ENCODE measurements around the gene CDKN2B-AS1. TPM values are rescaled to one million over a fixed set of nuclear protein-coding genes. Genes with fewer than 3 reads are reported as not detected.
A peak's percentile ranks its signal among the peaks of the same experiment; 100 is the strongest.

CDKN2B-AS1 gene
- total and polyA plus RNA-seq, 12 donors: 0.13 to 2.5 (median 0.74) TPM; not detected in 1

DNA sequence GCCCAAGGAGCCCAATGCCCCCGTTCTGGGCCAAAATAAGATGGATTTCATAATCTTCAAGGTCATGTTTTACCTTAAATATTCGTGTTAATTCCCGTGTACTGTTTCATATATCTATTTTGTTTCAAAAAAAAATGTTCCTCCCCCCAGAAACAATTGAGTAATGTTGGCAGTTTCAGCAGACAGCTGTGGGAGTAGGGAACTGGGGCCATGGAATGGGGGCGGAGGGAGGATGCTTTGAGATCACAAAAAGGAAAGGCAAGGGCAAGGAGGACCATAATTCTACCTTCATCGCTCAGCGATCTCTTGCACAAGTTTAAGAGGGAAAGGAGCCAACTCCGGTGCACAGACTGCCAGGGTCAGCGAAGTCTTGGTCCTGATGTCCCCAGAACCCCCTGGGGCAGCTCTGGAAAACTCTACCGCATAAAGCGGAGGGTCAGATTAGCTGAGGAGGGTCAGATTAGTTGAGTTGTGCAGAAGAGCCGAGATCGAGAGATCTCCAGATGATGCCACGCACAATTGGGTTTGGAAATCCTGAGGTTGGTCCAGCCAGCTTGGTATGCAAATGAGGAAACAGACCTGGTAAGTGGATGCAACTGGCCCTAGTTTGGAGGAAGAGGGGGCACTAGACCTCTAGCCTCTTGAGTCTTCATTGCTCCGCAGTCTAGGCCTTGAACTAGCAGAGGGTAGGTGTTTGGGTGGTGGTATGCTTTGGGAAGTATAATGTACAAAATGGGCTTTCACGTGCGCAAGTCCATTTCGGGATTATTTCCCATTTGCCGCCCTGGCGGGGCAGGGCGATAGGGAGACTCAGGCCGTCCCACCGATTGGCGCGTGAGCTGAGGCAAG lies 24.4 kb upstream of the CDKN2B-AS1 start:
- Histone ChIP-seq H3K27me3 (peaks cover 99% of the 10 kb centered on the region), H3K4me3 (no peak overlapping the region), H3K27ac (no peak overlapping the region), H3K4me1 (replicated peaks in 1 of 2) (peaks cover 10 to 21% of the 10 kb centered on the region in 2 donors), H3K9me3 (replicated peaks in 1 of 3) (no peaks in the 10 kb centered on the region), H3K36me3 (replicated peaks in 1 of 2) (no peaks in the 10 kb centered on the region)
- DNase-seq: no peak
- intact Hi-C loops (cut with DNase I): no loop called here
- WGBS, 4 donors: 25 to 36% (median 28%) methylated on average over 22 to 24 of the region's 24 CpGs
- TF ChIP-seq POLR2A (IDR thresholded peaks at IDR 0.05): no peak
- TF ChIP-seq, protein P1, sequence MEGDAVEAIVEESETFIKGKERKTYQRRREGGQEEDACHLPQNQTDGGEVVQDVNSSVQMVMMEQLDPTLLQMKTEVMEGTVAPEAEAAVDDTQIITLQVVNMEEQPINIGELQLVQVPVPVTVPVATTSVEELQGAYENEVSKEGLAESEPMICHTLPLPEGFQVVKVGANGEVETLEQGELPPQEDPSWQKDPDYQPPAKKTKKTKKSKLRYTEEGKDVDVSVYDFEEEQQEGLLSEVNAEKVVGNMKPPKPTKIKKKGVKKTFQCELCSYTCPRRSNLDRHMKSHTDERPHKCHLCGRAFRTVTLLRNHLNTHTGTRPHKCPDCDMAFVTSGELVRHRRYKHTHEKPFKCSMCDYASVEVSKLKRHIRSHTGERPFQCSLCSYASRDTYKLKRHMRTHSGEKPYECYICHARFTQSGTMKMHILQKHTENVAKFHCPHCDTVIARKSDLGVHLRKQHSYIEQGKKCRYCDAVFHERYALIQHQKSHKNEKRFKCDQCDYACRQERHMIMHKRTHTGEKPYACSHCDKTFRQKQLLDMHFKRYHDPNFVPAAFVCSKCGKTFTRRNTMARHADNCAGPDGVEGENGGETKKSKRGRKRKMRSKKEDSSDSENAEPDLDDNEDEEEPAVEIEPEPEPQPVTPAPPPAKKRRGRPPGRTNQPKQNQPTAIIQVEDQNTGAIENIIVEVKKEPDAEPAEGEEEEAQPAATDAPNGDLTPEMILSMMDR (IDR thresholded peaks at IDR 0.05): no peak

DNA sequence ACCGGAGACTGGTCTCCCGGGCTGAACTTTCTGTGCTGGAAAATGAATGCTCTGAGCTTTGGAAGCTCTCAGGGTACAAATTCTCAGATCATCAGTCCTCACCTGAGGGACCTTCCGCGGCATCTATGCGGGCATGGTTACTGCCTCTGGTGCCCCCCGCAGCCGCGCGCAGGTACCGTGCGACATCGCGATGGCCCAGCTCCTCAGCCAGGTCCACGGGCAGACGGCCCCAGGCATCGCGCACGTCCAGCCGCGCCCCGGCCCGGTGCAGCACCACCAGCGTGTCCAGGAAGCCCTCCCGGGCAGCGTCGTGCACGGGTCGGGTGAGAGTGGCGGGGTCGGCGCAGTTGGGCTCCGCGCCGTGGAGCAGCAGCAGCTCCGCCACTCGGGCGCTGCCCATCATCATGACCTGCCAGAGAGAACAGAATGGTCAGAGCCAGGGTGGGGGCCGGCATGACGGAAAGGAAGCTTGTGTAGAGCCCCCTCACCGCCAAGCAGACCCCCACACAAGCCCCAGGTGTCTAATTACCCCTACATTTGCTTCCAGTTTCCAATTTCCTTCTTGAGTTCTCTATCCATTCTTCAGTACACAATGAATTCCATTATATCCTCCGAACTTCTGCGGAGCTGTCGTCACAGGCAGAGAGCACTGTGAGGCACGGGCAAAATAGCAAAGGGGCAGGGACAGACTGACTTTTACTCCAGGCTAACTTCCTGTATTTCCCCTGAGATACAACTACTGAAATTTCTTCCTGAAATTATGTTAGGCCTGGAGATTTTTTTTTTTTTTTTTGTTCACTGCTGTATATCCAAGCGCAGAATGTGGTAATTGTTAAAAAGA lies 23.6 kb upstream of the CDKN2B-AS1 start:
- Histone ChIP-seq H3K4me3 (no peak overlapping the region), H3K27me3 (peaks cover 99% of the 10 kb centered on the region), H3K9me3 (replicated peaks in 1 of 3) (no peaks in the 10 kb centered on the region), H3K4me1 (replicated peaks in 1 of 2) (peaks cover 14 to 18% of the 10 kb centered on the region in 2 donors), H3K27ac (no peak overlapping the region), H3K36me3 (replicated peaks in 1 of 2) (no peaks in the 10 kb centered on the region)
- no peak for TF ChIP-seq POLR2A (IDR thresholded peaks at IDR 0.05)
- TF ChIP-seq, protein P1 (IDR thresholded peaks at IDR 0.05): no peak
- 14 to 38% (median 20%) methylated on average over 9 to 45 of the region's 45 CpGs for WGBS, 4 donors
- DNase-seq: no peak
- intact Hi-C loops (cut with DNase I): no loop called here

DNA sequence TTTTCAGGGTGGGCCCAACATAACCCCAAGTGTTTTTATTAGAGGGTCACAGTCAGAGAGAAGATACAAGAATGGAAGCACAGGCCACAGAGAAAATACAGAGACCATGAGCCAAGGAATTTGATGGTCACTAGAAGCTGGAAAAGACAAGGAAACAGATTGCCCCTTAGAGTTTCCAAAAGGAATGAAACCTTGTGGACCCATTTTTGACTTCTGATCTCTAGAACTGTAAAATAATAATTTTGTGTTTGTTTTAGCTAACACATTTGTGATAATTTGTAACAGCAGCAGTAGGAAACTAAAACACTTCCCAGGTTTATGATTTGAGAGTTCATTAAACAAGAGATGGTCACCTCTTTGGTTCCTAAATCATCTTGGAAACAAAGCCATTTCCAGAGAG lies 22.2 kb upstream of the CDKN2B-AS1 start:
- DNase-seq: no peak
- peaks cover 99% of the 10 kb centered on the region for H3K27me3 ChIP-seq
- no peaks in the 10 kb centered on the region for H3K36me3 ChIP-seq (replicated peaks in 1 of 2)
- no peak overlapping the region for H3K27ac ChIP-seq
- no peak overlapping the region for H3K4me3 ChIP-seq
- intact Hi-C loops (cut with DNase I): no loop called here
- TF ChIP-seq, protein P1 (IDR thresholded peaks at IDR 0.05): no peak
- TF ChIP-seq POLR2A (IDR thresholded peaks at IDR 0.05): no peak
- peaks cover 14 to 17% of the 10 kb centered on the region in 2 donors for H3K4me1 ChIP-seq (replicated peaks in 1 of 2)
- H3K9me3 ChIP-seq (replicated peaks in 1 of 3): peaks cover 0 to 4% (median 0%) of the 10 kb centered on the region in 3 donors

DNA sequence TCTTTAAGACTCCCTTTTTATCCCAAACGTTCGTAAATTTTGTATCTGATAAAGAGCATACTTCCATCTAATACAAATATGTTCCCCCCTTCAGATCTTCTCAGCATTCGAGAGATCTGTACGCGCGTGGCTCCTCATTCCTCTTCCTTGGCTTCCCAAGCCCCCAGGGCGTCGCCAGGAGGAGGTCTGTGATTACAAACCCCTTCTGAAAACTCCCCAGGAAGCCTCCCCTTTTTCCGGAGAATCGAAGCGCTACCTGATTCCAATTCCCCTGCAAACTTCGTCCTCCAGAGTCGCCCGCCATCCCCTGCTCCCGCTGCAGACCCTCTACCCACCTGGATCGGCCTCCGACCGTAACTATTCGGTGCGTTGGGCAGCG lies 20.3 kb upstream of the CDKN2B-AS1 start:
- Histone ChIP-seq H3K27me3 (peaks cover 96% of the 10 kb centered on the region), H3K36me3 (replicated peaks in 1 of 2) (no peaks in the 10 kb centered on the region), H3K9me3 (replicated peaks in 1 of 3) (peaks cover 0 to 4% (median 0%) of the 10 kb centered on the region in 3 donors), H3K4me1 (replicated peaks in 1 of 2) (peaks cover 14 to 17% of the 10 kb centered on the region in 2 donors), H3K4me3 (peak overlapping the region in 3 of 4 donors; percentile 22 to 60 (median 27)), H3K27ac (peak overlapping the region in 2 of 5 donors; percentile 38 to 56)
- WGBS, 4 donors: 4 to 10% (median 8%) methylated on average over 17 to 21 of the region's 21 CpGs
- intact Hi-C loops (cut with DNase I): no loop called here
- DNase-seq: no peak
- TF ChIP-seq POLR2A (IDR thresholded peaks at IDR 0.05): no peak
- TF ChIP-seq, protein P1 (IDR thresholded peaks at IDR 0.05): no peak
